ENCODE results near the gene SNW1.

- TF ChIP-seq POLR2A (IDR thresholded peaks at IDR 0.05; ENCODE audit: low read length), result no peak
- no peak for TF ChIP-seq GATA1 (IDR thresholded peaks at IDR 0.05; ENCODE audit: low read depth, low read length)
Measured at GRCh38 chr14:77741438-77741837, 19.5 kb downstream of the SNW1 start.

Measured in erythroblast (primary cell).